Suprapubic skin (tissue), 4 donors: ENCODE results near the gene FLNB. TPM values are rescaled to one million over a fixed set of nuclear protein-coding genes. Genes with fewer than 3 reads are reported as not detected.
"Not testable (repeated sequence)": the region's sequence is repeated elsewhere in the genome, so short reads cannot be mapped to it uniquely, and the experiment has no call there.

Source experiments
- DNase-seq, 2 donors: peaks; one replicate each; pipeline ENCODE4 v3.0.0-alpha.2; 2019; ENCODE audit warnings: low spot score in 2 of 2
- H3K27ac ChIP-seq: fragments of 200-600 bp; sonication (generic); one replicate; pipeline ENCODE4 v1.5.1; 2019
- H3K27me3 ChIP-seq: fragments of 200-600 bp; sonication (generic); one replicate; pipeline ENCODE4 v1.5.1; 2019
- H3K36me3 ChIP-seq: fragments of 200-600 bp; sonication (generic); one replicate; pipeline ENCODE4 v1.5.1; 2019
- H3K4me1 ChIP-seq: fragments of 200-600 bp; sonication (generic); one replicate; pipeline ENCODE4 v1.5.1; 2019
- H3K4me3 ChIP-seq: fragments of 200-600 bp; sonication (generic); one replicate; pipeline ENCODE4 v1.5.1; 2019; ENCODE audit warnings: mild to moderate bottlenecking
- H3K9me3 ChIP-seq: fragments of 200-600 bp; sonication (generic); one replicate; pipeline ENCODE4 v1.5.1; 2019
- EP300 ChIP-seq: sonication (generic); formaldehyde crosslinking; IDR thresholded peaks from one replicate; pipeline ENCODE4 v1.6.1; 2017; ENCODE audit warnings: antibody characterized with exemption
- POLR2A ChIP-seq, 2 donors: fragments of 450-650 bp; IDR thresholded peaks; one replicate each; pipeline ENCODE4 v1.6.1; 2017; ENCODE audit warnings: antibody characterized with exemption in 2 of 2, mild to moderate bottlenecking in 2 of 2, moderate library complexity in 2 of 2
- POLR2AphosphoS5 ChIP-seq, 3 donors: sonication (generic); formaldehyde crosslinking; IDR thresholded peaks; one replicate each; pipeline ENCODE4 v1.6.1; 2017; ENCODE audit warnings: antibody characterized with exemption in 3 of 3
- WGBS: methylation state at CpG from one replicate; pipeline ENCODE4 v1.1.5; 2018; 5-methylcytosine and 5-hydroxymethylcytosine counted together
- total RNA-seq, 4 donors: library from RNA; depleted of rRNA; stranded (reverse); fragments of >200 nt; gene quantifications; one replicate each; pipeline ENCODE4 v1.1.0, GENCODE V29; 2016
- TF ChIP-seq, protein P1 (sequence below), 2 donors: fragments of 200-600 bp in 1 of 2; fragments of 450-650 bp in 1 of 2; sonication (generic) in 1 of 2; IDR thresholded peaks; one replicate each; pipeline ENCODE4 v1.5.1; 2016 to 2019; ENCODE audit warnings: antibody characterized with exemption in 2 of 2, mild to moderate bottlenecking in 1 of 2, moderate library complexity in 1 of 2

Gene FLNB
- total RNA-seq, 4 donors from 2014 or later, result 143 to 186 (median 150) TPM

DNA sequence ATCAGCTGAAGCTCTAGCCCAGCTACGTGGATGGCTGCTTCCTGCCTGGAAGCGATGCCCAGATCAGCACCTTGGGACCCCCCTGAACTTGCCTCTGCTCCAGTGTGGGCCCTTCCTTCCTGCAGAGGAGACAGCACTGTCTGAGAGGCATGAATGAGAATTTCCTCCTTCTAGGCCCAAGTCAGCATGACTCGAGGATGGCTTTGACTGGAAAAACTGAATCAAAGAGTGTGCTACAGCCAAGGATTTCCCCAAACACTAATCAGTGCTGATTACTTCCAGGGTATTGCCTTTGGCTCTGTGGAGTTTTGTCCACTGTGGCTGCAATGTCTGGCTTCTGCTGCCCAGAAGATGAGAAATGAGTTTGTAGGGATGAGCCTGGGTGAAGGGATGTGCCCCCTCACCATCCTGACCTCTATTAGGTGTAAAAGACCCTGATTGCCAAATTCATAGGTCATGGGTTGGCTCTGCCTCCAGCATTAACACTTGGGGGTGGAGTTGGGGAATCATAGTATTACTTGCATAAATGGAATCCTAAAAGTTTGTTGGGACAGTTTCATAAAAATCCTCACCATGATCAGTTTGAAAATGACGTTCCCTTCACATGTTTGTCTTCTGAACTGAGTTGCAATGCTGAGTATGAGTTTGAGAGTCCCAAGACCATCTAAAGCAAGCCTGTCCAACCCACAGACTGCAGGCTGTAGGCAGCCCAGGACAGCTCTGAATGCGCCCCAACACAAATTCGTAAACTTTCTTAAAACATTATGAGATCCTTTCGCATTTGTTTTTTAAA lies 36.7 kb downstream of the FLNB start:
- DNase-seq, result no peak

DNA sequence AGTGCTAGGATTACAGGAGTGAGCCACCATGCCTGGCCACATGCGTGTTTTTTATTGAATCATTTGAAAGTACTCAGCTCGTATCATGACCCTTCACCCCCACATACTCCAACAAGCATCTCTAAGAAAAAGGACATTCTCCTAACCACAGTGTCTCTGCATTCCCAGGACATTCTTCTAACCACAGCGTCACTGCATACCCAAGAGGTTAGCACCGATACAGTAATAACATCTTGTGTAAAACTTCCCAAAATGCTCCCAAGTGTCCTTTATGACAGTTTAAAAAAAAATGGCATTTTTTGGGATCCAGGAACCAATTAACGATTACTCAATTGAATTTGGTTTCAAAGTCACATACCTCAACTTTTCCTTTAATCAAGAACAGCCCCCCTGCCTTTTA lies 39.6 kb downstream of the FLNB start:
- WGBS, result 56% methylated on average over 5 of the region's 5 CpGs
- H3K9me3 ChIP-seq, result no peaks in the 10 kb centered on the region
- no peaks in the 10 kb centered on the region for H3K36me3 ChIP-seq
- no peaks in the 10 kb centered on the region for H3K27me3 ChIP-seq
- peak; percentile 8 for TF ChIP-seq EP300
- no peak for TF ChIP-seq POLR2A (IDR thresholded peaks at IDR 0.05)
- H3K4me3 ChIP-seq, result no peak overlapping the region
- no peak for DNase-seq
- no peak overlapping the region for H3K27ac ChIP-seq
- H3K4me1 ChIP-seq, result peaks cover 75% of the 10 kb centered on the region

More for the DNA sequence above, 36.7 kb downstream of the FLNB start:
- TF ChIP-seq POLR2A (IDR thresholded peaks at IDR 0.05), result no peak
- peak in 1 of 3 donors; percentile 64 for TF ChIP-seq POLR2AphosphoS5 (IDR thresholded peaks at IDR 0.05)
- Histone ChIP-seq H3K27ac (peak overlapping the region; percentile 44), H3K4me1 (peaks cover 67% of the 10 kb centered on the region), H3K4me3 (no peak overlapping the region), H3K36me3 (no peaks in the 10 kb centered on the region), H3K9me3 (no peaks in the 10 kb centered on the region), H3K27me3 (no peaks in the 10 kb centered on the region)
- 64% methylated on average over 7 of the region's 7 CpGs for WGBS

DNA sequence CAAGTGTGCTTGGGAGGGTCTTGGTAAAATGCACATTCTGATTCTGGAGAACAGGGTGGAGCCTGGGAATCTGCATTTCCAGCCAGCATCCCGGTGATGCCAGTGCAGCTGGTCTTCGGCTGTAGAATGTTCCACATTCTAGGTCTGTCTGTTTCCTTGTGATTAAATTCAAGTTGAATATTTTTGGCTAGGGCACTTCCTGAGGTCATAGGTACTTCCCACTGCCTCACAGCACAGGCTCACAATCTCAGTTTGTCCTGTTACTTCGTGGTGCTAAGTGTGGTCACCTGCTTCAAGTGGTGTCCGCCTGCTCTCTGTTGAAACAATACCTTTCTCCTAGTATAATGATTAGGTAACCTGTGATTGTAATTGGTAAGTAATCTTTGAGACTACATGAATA lies 40.1 kb downstream of the FLNB start:
- Histone ChIP-seq H3K9me3 (no peaks in the 10 kb centered on the region), H3K4me1 (peaks cover 75% of the 10 kb centered on the region), H3K27ac (peak overlapping the region; percentile 54), H3K36me3 (no peaks in the 10 kb centered on the region), H3K27me3 (no peaks in the 10 kb centered on the region), H3K4me3 (no peak overlapping the region)
- no peak for DNase-seq
- TF ChIP-seq POLR2AphosphoS5 (IDR thresholded peaks at IDR 0.05) (no peak), EP300 (no peak), POLR2A (IDR thresholded peaks at IDR 0.05) (no peak)
- TF ChIP-seq, protein P1, sequence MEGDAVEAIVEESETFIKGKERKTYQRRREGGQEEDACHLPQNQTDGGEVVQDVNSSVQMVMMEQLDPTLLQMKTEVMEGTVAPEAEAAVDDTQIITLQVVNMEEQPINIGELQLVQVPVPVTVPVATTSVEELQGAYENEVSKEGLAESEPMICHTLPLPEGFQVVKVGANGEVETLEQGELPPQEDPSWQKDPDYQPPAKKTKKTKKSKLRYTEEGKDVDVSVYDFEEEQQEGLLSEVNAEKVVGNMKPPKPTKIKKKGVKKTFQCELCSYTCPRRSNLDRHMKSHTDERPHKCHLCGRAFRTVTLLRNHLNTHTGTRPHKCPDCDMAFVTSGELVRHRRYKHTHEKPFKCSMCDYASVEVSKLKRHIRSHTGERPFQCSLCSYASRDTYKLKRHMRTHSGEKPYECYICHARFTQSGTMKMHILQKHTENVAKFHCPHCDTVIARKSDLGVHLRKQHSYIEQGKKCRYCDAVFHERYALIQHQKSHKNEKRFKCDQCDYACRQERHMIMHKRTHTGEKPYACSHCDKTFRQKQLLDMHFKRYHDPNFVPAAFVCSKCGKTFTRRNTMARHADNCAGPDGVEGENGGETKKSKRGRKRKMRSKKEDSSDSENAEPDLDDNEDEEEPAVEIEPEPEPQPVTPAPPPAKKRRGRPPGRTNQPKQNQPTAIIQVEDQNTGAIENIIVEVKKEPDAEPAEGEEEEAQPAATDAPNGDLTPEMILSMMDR (IDR thresholded peaks at IDR 0.05), result no peak
- 46% methylated on average over 4 of the region's 4 CpGs for WGBS

DNA sequence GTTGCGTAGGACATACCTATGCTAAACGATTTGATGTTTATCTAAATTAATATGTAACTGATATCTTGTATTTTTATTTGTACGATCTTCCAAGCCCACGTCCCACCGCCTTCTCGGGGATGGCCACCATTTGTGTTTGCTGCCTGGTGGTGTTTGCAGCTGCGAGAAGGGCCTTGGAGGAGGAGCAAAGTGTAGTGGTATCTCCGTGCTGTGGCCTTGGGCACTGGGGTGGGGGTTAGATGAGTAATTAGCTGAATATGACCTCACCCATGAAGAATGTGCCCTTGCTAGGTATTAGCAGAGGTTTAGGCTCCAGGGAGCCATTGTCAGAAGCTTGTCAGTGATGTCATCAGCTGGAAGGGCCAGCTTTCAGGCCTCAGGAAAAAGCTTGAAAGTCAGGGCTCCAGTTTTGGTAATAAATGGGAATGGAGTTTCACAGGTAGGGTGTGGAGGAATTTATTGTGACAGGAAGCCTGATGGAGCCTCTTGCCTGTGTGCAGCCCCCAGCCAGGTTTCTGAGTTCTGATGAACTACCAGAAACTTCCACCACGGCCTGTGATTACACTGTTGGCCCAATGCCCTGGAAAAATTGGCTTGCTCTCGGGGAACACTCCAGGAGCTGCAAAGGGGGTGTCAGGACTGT lies 41.0 kb downstream of the FLNB start:
- peak in 1 of 2 donors; percentile 78 for DNase-seq
- TF ChIP-seq EP300 (no peak), POLR2AphosphoS5 (IDR thresholded peaks at IDR 0.05) (peak in 1 of 3 donors; percentile 13), POLR2A (IDR thresholded peaks at IDR 0.05) (no peak)
- peaks cover 65% of the 10 kb centered on the region for H3K4me1 ChIP-seq
- WGBS, result 47% methylated on average over 10 of the region's 10 CpGs
- no peaks in the 10 kb centered on the region for H3K36me3 ChIP-seq
- H3K4me3 ChIP-seq, result no peak overlapping the region
- no peaks in the 10 kb centered on the region for H3K27me3 ChIP-seq
- peak overlapping the region; percentile 54 for H3K27ac ChIP-seq
- H3K9me3 ChIP-seq, result no peaks in the 10 kb centered on the region

DNA sequence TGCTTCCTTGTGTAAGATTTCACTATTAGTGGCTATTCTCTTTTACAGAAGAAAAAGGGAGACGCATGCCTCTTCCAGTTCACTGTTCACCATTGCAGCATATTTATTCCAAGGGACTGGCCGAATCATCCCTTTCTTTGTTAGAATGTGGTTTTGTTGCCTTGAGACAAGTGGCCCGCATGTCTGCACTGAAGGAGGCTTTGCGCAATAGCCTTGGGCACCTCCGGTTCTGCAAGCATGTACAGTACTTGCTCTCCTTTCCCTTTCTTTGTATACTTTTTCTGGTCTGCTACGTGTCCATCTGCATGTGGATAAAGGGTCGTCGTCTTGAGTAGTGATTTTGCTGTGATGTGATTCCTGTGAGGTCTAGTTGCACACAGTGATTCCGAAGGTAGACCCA lies 43.0 kb downstream of the FLNB start:
- Histone ChIP-seq H3K4me3 (no peak overlapping the region), H3K9me3 (no peaks in the 10 kb centered on the region), H3K36me3 (no peaks in the 10 kb centered on the region), H3K4me1 (peaks cover 52% of the 10 kb centered on the region), H3K27ac (peak overlapping the region; percentile 54), H3K27me3 (no peaks in the 10 kb centered on the region)
- TF ChIP-seq POLR2A (IDR thresholded peaks at IDR 0.05) (no peak), POLR2AphosphoS5 (IDR thresholded peaks at IDR 0.05) (no peak), EP300 (no peak)
- TF ChIP-seq, protein P1 (IDR thresholded peaks at IDR 0.05), result no peak
- DNase-seq, result no peak
- 46% methylated on average over 9 of the region's 9 CpGs for WGBS

DNA sequence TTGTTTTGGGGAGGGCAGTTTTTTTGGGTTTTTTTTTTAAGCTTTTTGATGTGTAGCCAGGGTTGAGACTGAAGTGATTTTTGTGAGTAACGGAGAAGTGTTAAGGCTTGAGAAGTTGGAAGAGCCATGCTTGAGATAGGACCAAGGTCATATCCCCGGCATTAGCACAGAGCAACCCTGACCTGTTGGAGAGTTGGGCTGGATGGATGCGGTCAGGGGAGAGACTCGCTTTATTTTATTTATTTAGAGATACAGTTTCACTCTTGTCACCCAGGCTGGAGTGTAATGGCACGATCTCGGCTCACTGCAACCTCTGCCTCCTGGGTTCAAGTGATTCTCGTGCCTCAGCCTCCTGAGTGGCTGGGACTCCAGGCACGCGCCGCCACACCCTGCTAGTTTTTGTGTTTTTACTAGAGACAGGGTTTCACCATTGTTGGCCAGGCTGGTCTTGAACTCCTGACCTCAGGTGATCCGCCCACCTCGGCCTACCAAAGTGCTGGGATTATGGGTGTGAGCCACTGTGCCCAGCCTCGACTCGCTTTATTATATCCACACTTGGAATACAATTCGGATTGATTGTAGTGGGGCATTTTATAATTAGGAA lies 43.5 kb downstream of the FLNB start:
- H3K36me3 ChIP-seq, DNase-seq, H3K4me3 ChIP-seq, H3K27me3 ChIP-seq, H3K9me3 ChIP-seq: not testable (repeated sequence)
- peaks cover 56% of the 10 kb centered on the region for H3K4me1 ChIP-seq
- peak overlapping the region; percentile 60 for H3K27ac ChIP-seq
- 87% methylated on average over 15 of the region's 15 CpGs for WGBS
